OCI-LY3 (cell line): ENCODE results near the gene MMP20.

Source experiments
- H2AFZ ChIP-seq: fragments of 200-600, 300-600 bp; shearing (Covaris generic); 2 replicates; pipeline ENCODE4 v1.6.0; 2014; ENCODE audit warnings: antibody characterized with exemption, low read depth, low read length
- H3K27ac ChIP-seq: fragments of 200-600, 300-600 bp; sonication (generic); 2 replicates; pipeline ENCODE4 v1.5.1; 2014; ENCODE audit warnings: mild to moderate bottlenecking, low read length, moderate library complexity, mixed read lengths
- H3K27me3 ChIP-seq: fragments of 200-600, 300-600 bp; sonication (generic); 2 replicates; pipeline ENCODE4 v1.6.1; 2014; ENCODE audit warnings: low read depth, low read length, mixed read lengths
- H3K36me3 ChIP-seq: fragments of 200-600, 300-600 bp; sonication (generic); replicated peaks from 2 replicates; pipeline ENCODE3; 2014; ENCODE audit warnings: low read depth, low read length, mixed read lengths
- H3K4me1 ChIP-seq: fragments of 300-600, 200-600 bp; sonication (generic); 2 replicates; pipeline ENCODE4 v1.6.1; 2014; ENCODE audit warnings: low read length, mixed read lengths
- H3K4me2 ChIP-seq: fragments of 200-600, 300-600 bp; sonication (generic); 2 replicates; pipeline ENCODE4 v1.6.1; 2014; ENCODE audit warnings: low read length, mixed read lengths
- H3K4me3 ChIP-seq: fragments of 300-600, 200-600 bp; sonication (generic); 2 replicates; pipeline ENCODE4 v1.5.1; 2014; ENCODE audit warnings: antibody characterized with exemption, mild to moderate bottlenecking, low read length, moderate library complexity
- H3K79me2 ChIP-seq: fragments of 300-600, 200-600 bp; shearing (Covaris generic); 2 replicates; pipeline ENCODE4 v1.6.1; 2014; ENCODE audit warnings: mild to moderate bottlenecking, low read length, mixed read lengths
- H3K9ac ChIP-seq: fragments of 300-600, 200-600 bp; shearing (Covaris generic); 2 replicates; pipeline ENCODE4 v1.6.0; 2014; ENCODE audit warnings: mild to moderate bottlenecking, low read length, moderate library complexity
- H3K9me3 ChIP-seq: fragments of 200-600, 300-600 bp; shearing (Covaris generic); 2 replicates; pipeline ENCODE4 v1.6.1; 2014; ENCODE audit warnings: low read length, mixed read lengths; ENCODE audit not compliant: insufficient read depth
- H4K20me1 ChIP-seq: fragments of 200-600, 300-600 bp; sonication (generic); 2 replicates; pipeline ENCODE4 v1.6.1; 2016; ENCODE audit warnings: low read length, mixed read lengths; ENCODE audit not compliant: insufficient read depth
- CTCF ChIP-seq: fragments of 200-600, 300-600 bp; sonication (generic); IDR thresholded peaks from 2 replicates; pipeline ENCODE4 v1.5.1; 2014; ENCODE audit warnings: antibody characterized with exemption, low read length, low read depth
- EZH2phosphoT487 ChIP-seq: fragments of 200-600 bp; shearing (Covaris generic); IDR thresholded peaks from 2 replicates; pipeline ENCODE4 v1.6.1; 2018; ENCODE audit warnings: antibody characterized with exemption, mixed run types, low read depth

The MMP20 gene

GRCh38 chr11:102564110-102564509 is 61.0 kb downstream of the MMP20 start:
- no peak overlapping the region for H2AFZ ChIP-seq
- peaks cover 3% of the 10 kb centered on the region; the same call in 1 of the 2 replicates for H3K9me3 ChIP-seq

GRCh38 chr11:102561636-102562035 is 63.5 kb downstream of the MMP20 start:
- Histone ChIP-seq H3K79me2 (no peaks in the 10 kb centered on the region), H4K20me1 (no peaks in the 10 kb centered on the region), H3K27me3 (no peaks in the 10 kb centered on the region), H3K27ac (0 out of 2 replicates have a peak overlapping the region, but pooled peaks have one; percentile 17), H3K36me3 (no peaks in the 10 kb centered on the region), H3K4me3 (0 out of 2 replicates have a peak overlapping the region, but pooled peaks have one; percentile 13), H3K9me3 (no peaks in the 10 kb centered on the region; the same call in 1 of the 2 replicates), H3K4me1 (peaks cover 45% of the 10 kb centered on the region), H3K4me2 (peak overlapping the region; percentile 68), H2AFZ (peak overlapping the region; percentile 39; the same call in 1 of the 2 replicates), H3K9ac (no peak overlapping the region)
- TF ChIP-seq CTCF (no peak), EZH2phosphoT487 (no peak)

More at GRCh38 chr11:102564110-102564509, 61.0 kb downstream of the MMP20 start:
- Histone ChIP-seq H3K4me3 (no peak overlapping the region), H3K4me2 (peak overlapping the region; percentile 44), H3K79me2 (no peaks in the 10 kb centered on the region), H3K27me3 (no peaks in the 10 kb centered on the region), H3K36me3 (no peaks in the 10 kb centered on the region), H4K20me1 (no peaks in the 10 kb centered on the region), H3K27ac (peak overlapping the region; percentile 49), H3K4me1 (peaks cover 44% of the 10 kb centered on the region), H3K9ac (no peak overlapping the region)
- TF ChIP-seq CTCF = no peak
- TF ChIP-seq EZH2phosphoT487 = no peak

GRCh38 chr11:102560555-102561011 is 64.5 kb downstream of the MMP20 start:
- H3K4me3 ChIP-seq = peak overlapping the region; percentile 16
- no peak for TF ChIP-seq EZH2phosphoT487
- no peak for TF ChIP-seq CTCF
- H3K27ac ChIP-seq = peak overlapping the region; percentile 57
- H3K4me2 ChIP-seq = peak overlapping the region; percentile 68
- H3K4me1 ChIP-seq = peaks cover 45% of the 10 kb centered on the region
- H4K20me1 ChIP-seq = no peaks in the 10 kb centered on the region
- H3K36me3 ChIP-seq = no peaks in the 10 kb centered on the region
- H3K79me2 ChIP-seq = no peaks in the 10 kb centered on the region
- H2AFZ ChIP-seq = no peak overlapping the region
- peak overlapping the region; percentile 22; the same call in 1 of the 2 replicates for H3K9ac ChIP-seq
- H3K27me3 ChIP-seq = no peaks in the 10 kb centered on the region
- H3K9me3 ChIP-seq = no peaks in the 10 kb centered on the region

GRCh38 chr11:102559839-102560238 is 65.3 kb downstream of the MMP20 start:
- no peak overlapping the region for H3K9ac ChIP-seq
- H3K4me2 ChIP-seq = peak overlapping the region; percentile 68
- peak overlapping the region; percentile 57 for H3K27ac ChIP-seq

More at GRCh38 chr11:102559839-102560238, 65.3 kb downstream of the MMP20 start:
- Histone ChIP-seq H3K4me1 (peaks cover 42% of the 10 kb centered on the region), H3K36me3 (no peaks in the 10 kb centered on the region), H2AFZ (0 out of 2 replicates have a peak overlapping the region, but pooled peaks have one; percentile 25), H3K9me3 (no peaks in the 10 kb centered on the region), H3K4me3 (no peak overlapping the region), H4K20me1 (no peaks in the 10 kb centered on the region), H3K27me3 (no peaks in the 10 kb centered on the region), H3K79me2 (no peaks in the 10 kb centered on the region)
- TF ChIP-seq EZH2phosphoT487 (no peak), CTCF (no peak)
